Prostate gland (tissue), 2 donors: ENCODE measurements around the gene SLC9A8. TPM values are rescaled to one million over a fixed set of nuclear protein-coding genes. Genes with fewer than 3 reads are reported as not detected.

Source experiments
- DNase-seq: peaks from one replicate; pipeline ENCODE4 v3.0.0-alpha.2; 2019; ENCODE audit warnings: low spot score
- H3K27ac ChIP-seq, 2 donors: fragments of 200-600 bp; sonication (generic); 2 replicates each; pipeline ENCODE4 v1.5.1; 2017 to 2019
- H3K27me3 ChIP-seq: fragments of 200-600 bp; sonication (generic); replicated peaks from 2 replicates; pipeline ENCODE4 v1.5.1; 2019; ENCODE audit not compliant: insufficient read depth
- H3K36me3 ChIP-seq, 2 donors: fragments of 200-600 bp; sonication (generic); 1 replicate in 1 of 2; 2 replicates in 1 of 2; pipeline versions ENCODE4 v1.5.1 to v1.8.1; 2017 to 2019
- H3K4me1 ChIP-seq: fragments of 200-600 bp; sonication (generic); replicated peaks from 2 replicates; pipeline ENCODE4 v1.5.1; 2019
- H3K4me3 ChIP-seq, 2 donors: fragments of 200-600 bp; sonication (generic); 2 replicates each; pipeline ENCODE4 v1.5.1; 2017 to 2019
- H3K9me3 ChIP-seq: fragments of 200-600 bp; sonication (generic); 2 replicates; pipeline ENCODE4 v1.5.1; 2017
- POLR2A ChIP-seq: fragments of 450-650 bp; IDR thresholded peaks from one replicate; pipeline ENCODE4 v1.6.1; 2016; ENCODE audit warnings: antibody characterized with exemption, mild to moderate bottlenecking
- POLR2AphosphoS5 ChIP-seq: sonication (generic); formaldehyde crosslinking; IDR thresholded peaks from one replicate; pipeline ENCODE4 v1.6.1; 2017; ENCODE audit warnings: antibody characterized with exemption
- WGBS: methylation state at CpG from one replicate; pipeline ENCODE4 v1.1.5; 2018; 5-methylcytosine and 5-hydroxymethylcytosine counted together
- intact Hi-C: fragments of 100-400 bp; cut with DNase I; formaldehyde crosslinking; loops from one replicate; pipeline ENCODE4 v1.14.2; 2022
- total RNA-seq, 2 donors: library from RNA; depleted of rRNA; stranded (reverse); fragments of >200 nt; gene quantifications; one replicate each; pipeline ENCODE4 v1.1.0, GENCODE V29; 2016
- TF ChIP-seq, protein P1 (sequence below), 4 experiments: fragments of 200-600 bp in 2 of 4; fragments of 450-650 bp in 2 of 4; sonication (generic) in 2 of 4; IDR thresholded peaks; 1 replicate in 3 of 4; 2 replicates in 1 of 4; pipeline ENCODE4 v1.5.1; 2016 to 2019; ENCODE audit warnings: antibody characterized with exemption in 4 of 4, mild to moderate bottlenecking in 2 of 4, moderate library complexity in 2 of 4

The SLC9A8 gene
- total RNA-seq, 2 donors from 2014 or later: 13.5 to 26.4 TPM

DNA sequence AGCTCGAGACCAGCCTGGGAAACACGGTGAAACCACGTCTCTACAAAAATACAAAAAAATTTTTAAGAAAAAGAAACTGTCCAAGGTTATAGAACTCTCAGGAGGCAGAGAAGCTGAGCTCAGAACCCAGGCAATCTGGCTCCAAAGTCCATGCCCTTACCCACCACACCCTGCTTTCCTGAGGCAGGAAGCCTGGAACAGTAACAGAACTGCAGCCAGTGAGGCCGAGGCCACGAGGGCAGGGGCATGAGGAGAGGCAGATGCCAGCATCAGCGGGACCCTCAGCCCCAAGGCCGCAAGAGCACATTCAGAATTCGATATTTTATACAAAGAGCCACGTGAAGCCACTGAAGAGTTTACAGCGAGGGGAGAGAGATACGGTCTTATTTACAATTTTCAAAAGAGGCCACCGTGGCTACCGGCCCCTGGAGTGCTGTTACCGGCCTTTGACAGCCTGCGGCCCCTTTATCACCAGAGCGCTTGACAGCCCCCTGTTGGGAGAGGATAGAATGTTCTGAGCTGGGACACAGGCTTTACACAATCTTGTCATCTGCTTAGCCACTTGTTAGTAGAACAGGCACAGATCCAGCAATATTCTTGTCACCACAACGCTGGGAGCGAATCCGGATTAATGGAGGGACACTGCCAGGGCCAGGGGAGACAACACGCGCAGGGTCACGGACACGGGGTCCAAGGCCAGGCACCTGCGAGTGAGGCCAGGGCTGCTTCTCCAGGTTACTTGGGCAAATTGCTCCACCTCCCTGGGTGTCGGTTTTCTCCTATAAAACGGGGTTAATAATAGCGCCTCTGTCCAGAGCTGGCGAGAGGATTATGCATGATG, 97.1 kb downstream of the SLC9A8 start:
- H3K27me3 ChIP-seq: no peaks in the 10 kb centered on the region
- H3K4me1 ChIP-seq: peaks cover 22% of the 10 kb centered on the region
- TF ChIP-seq POLR2AphosphoS5 (peak; percentile 42), POLR2A (no peak)
- TF ChIP-seq, protein P1, sequence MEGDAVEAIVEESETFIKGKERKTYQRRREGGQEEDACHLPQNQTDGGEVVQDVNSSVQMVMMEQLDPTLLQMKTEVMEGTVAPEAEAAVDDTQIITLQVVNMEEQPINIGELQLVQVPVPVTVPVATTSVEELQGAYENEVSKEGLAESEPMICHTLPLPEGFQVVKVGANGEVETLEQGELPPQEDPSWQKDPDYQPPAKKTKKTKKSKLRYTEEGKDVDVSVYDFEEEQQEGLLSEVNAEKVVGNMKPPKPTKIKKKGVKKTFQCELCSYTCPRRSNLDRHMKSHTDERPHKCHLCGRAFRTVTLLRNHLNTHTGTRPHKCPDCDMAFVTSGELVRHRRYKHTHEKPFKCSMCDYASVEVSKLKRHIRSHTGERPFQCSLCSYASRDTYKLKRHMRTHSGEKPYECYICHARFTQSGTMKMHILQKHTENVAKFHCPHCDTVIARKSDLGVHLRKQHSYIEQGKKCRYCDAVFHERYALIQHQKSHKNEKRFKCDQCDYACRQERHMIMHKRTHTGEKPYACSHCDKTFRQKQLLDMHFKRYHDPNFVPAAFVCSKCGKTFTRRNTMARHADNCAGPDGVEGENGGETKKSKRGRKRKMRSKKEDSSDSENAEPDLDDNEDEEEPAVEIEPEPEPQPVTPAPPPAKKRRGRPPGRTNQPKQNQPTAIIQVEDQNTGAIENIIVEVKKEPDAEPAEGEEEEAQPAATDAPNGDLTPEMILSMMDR (IDR thresholded peaks at IDR 0.05): peak in 3 of 4 experiments; percentile 24 to 56 (median 36)
- H3K36me3 ChIP-seq: peaks cover 0 to 6% of the 10 kb centered on the region in 2 donors
- DNase-seq: peak; percentile 55
- peak overlapping the region; percentile 66 to 82 for H3K27ac ChIP-seq
- 33% methylated on average over 28 of the region's 28 CpGs for WGBS
- no peak overlapping the region for H3K4me3 ChIP-seq
- intact Hi-C loops: no loop called here
- H3K9me3 ChIP-seq: no peaks in the 10 kb centered on the region

DNA sequence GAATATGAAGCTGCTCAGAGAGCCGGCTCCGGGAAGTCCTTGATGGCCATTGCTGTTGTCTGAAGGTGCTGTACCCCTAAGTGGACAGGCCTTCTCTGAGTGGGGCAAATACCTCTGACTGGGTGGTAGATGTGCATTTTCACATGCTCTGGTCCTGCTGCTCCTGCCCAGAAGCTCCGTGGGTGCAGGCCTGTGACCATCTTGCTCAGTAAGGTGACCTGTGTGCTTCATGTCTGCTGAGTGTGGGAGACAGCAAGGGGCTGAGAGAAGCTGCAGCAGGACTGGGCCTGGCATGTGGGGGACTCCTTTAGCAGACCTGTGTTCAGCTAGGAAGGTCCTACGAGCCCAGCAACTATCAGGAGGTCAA, 97.7 kb downstream of the SLC9A8 start:
- no peak for DNase-seq
- no peaks in the 10 kb centered on the region for H3K9me3 ChIP-seq
- peak overlapping the region; percentile 66 to 82 for H3K27ac ChIP-seq
- intact Hi-C loops: no loop called here
- H3K27me3 ChIP-seq: no peaks in the 10 kb centered on the region
- 40% methylated on average over 4 of the region's 4 CpGs for WGBS
- peaks cover 22% of the 10 kb centered on the region for H3K4me1 ChIP-seq
- H3K36me3 ChIP-seq: peaks cover 0 to 5% of the 10 kb centered on the region in 2 donors
- TF ChIP-seq POLR2A (no peak), POLR2AphosphoS5 (no peak)
- TF ChIP-seq, protein P1 (IDR thresholded peaks at IDR 0.05): no peak
- no peak overlapping the region for H3K4me3 ChIP-seq

DNA sequence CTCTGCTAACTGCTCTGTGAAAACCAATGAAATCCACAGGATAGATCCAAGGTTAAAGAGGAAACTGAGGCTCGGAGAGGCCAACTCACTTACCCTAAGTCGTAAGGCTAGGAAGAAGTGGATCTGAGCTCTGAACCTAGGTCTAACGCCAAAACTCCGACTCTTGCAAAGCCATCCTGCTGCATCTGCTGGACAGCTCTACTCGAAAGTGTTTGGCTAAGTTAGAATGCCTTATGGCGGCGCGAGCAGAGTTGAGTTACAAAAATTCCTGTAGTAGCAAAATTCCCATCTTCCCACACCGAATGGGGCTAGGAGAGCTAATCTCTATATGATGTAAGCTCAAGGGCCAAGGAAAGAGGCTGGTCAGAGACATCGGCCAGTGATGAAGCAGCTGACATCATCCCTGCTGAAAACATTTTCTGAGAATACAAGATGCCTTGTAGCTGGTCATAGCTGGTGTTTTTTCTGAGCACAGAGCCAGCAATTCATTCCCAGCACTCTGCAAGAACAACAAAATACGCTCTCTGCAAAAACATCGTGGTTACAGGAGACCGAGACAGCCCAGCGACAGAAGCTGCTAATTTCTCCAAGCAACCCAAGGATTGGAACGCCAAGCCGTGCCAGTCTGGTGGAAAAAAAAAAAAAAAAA, 100.9 kb downstream of the SLC9A8 start:
- Histone ChIP-seq H3K4me1 (peaks cover 22% of the 10 kb centered on the region), H3K4me3 (no peak overlapping the region), H3K27ac (no peak overlapping the region), H3K9me3 (no peaks in the 10 kb centered on the region), H3K27me3 (no peaks in the 10 kb centered on the region), H3K36me3 (no peaks in the 10 kb centered on the region)
- WGBS: 79% methylated on average over 16 of the region's 16 CpGs
- DNase-seq: no peak
- intact Hi-C loops: no loop called here
- TF ChIP-seq POLR2A (no peak), POLR2AphosphoS5 (no peak)
- TF ChIP-seq, protein P1 (IDR thresholded peaks at IDR 0.05): no peak

DNA sequence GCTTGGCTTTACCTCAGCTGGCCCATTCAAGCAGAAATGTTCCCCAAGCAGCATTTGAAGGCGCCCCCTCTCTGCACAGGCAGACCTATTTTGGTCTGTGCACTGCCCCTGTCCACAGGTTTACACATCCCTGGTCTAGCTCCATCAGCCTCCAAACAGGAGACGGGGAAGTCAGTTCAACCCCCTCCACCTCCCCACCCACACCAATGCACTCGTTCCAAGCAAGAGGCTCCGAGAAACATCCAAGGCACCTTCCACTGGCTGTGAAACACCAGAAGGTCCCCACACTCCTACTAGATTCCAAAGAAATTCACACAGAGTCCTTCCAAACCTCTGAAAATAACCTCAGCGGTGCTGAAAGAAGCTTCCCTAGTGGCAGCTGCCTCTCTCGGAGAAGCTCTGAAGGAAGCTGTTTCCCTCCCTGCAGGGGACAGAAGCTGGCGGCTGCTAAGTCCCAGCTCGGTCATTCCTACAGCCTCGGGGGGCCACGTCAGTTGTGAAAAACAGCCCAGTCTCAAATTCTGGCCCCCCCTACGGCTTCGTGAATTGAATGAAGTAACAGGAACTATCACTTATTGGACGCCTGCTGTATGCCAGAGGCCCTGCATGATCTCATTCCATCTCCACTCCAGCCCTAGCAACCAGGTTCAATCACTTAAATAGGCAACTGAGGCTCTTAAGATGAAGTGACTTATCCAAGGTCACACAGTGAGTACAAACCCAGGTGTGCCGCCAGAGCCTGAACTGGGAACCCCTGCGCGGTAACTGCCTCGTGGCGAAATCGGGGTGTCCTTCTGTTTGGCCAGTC, 101.9 kb downstream of the SLC9A8 start:
- TF ChIP-seq, protein P1 (IDR thresholded peaks at IDR 0.05): no peak
- no peak for TF ChIP-seq POLR2AphosphoS5
- TF ChIP-seq POLR2A: no peak
- Histone ChIP-seq H3K36me3 (no peaks in the 10 kb centered on the region), H3K27me3 (no peaks in the 10 kb centered on the region), H3K27ac (peak overlapping the region; percentile 99), H3K9me3 (no peaks in the 10 kb centered on the region), H3K4me1 (peaks cover 22% of the 10 kb centered on the region), H3K4me3 (peak overlapping the region; percentile 99)
- intact Hi-C loops: loop anchor here (1.0 kb wide), 1 partner anchor 22 kb away; the partner anchor contains the start of gene RNF114
- DNase-seq: no peak
- WGBS: 5% methylated on average over 19 of the region's 19 CpGs
